GM12878 (cell line): ENCODE results near the gene WDFY4. TPM values are rescaled to one million over a fixed set of nuclear protein-coding genes. Genes with fewer than 3 reads are reported as not detected.

Source experiments
- ATAC-seq: fragments of 200-7000 bp; cut with Tn5 transposase; 3 replicates; pipeline ENCODE4 v1.9.1; 2020; ENCODE audit warnings: mild to moderate bottlenecking, moderate library complexity
- BruUV-seq: library from RNA; stranded (reverse); fragments of 400-500 nt; replicated peaks from 2 replicates; lab custom pipeline; 2021; lab: Mats Ljungman, UMichigan
- CTCF ChIA-PET: fragments of 300-600 bp; sonication (Branson Sonifier 250); formaldehyde crosslinking; extraction: SDS; loops from one replicate; lab custom pipeline; 2021; ENCODE audit warnings: inconsistent platforms; lab: Yijun Ruan, JAX
- POLR2A ChIA-PET: fragments of 350-600 bp; formaldehyde crosslinking; extraction: SDS; loops from one replicate; lab custom pipeline; 2021; ENCODE audit warnings: inconsistent platforms; lab: Charles Lee
- RAD21 ChIA-PET: fragments of 300-600 bp; sonication (Branson Sonifier 250); formaldehyde crosslinking; loops from one replicate; lab custom pipeline; 2023; ENCODE audit warnings: antibody characterized with exemption; ENCODE audit not compliant: unreplicated experiment; lab: Charles Lee
- SMC1A ChIA-PET: fragments of 300-600 bp; sonication (Branson Sonifier 250); formaldehyde crosslinking; loops from one replicate; lab custom pipeline; 2023; ENCODE audit not compliant: unreplicated experiment, uncharacterized antibody; lab: Charles Lee
- DNase-seq: peaks from one replicate; pipeline ENCODE4 v3.0.0-alpha.2; 2011; ENCODE audit warnings: low read depth, low spot score
- FAIRE-seq: peaks from 3 replicates; lab custom pipeline; 2011; peaks lifted over from hg19 to GRCh38; lab: Jason Lieb, UNC
- H2AFZ ChIP-seq: 2 replicates; pipeline ENCODE4 v1.6.0; 2011; ENCODE audit warnings: low read depth, low read length, control low read depth; ENCODE audit not compliant: control insufficient read depth
- H3K27ac ChIP-seq: 2 replicates; pipeline ENCODE4 v1.5.1; 2011; ENCODE audit warnings: control low read depth; ENCODE audit not compliant: control insufficient read depth, insufficient read depth
- H3K27me3 ChIP-seq, 2 experiments: replicated peaks in 1 of 2; 2 replicates each; pipeline versions ENCODE4 v1.6.0 to v1.6.1; 2011; ENCODE audit warnings: low read length in 1 of 2; ENCODE audit not compliant: control insufficient read depth in 2 of 2, insufficient read depth in 2 of 2
- H3K36me3 ChIP-seq, 2 experiments: 2 replicates each; pipeline ENCODE4 v1.5.1; 2011; ENCODE audit warnings: low read length in 1 of 2; ENCODE audit not compliant: control insufficient read depth in 2 of 2, insufficient read depth in 2 of 2
- H3K4me1 ChIP-seq: 2 replicates; pipeline ENCODE4 v1.6.1; 2011; ENCODE audit warnings: mild to moderate bottlenecking, low read length, moderate library complexity, mixed read lengths; ENCODE audit not compliant: control insufficient read depth, insufficient read depth
- H3K4me2 ChIP-seq: 2 replicates; pipeline ENCODE4 v1.6.0; 2011; ENCODE audit warnings: control low read depth; ENCODE audit not compliant: control insufficient read depth, insufficient read depth
- H3K4me3 ChIP-seq: fragments of 200-600 bp; sonication (generic); 2 replicates; pipeline ENCODE4 v1.5.1; 2016
- H3K79me2 ChIP-seq: 2 replicates; pipeline ENCODE4 v1.6.0; 2011; ENCODE audit warnings: low read length; ENCODE audit not compliant: control insufficient read depth, insufficient read depth
- H3K9ac ChIP-seq: 2 replicates; pipeline ENCODE4 v1.8.0; 2011; ENCODE audit warnings: low read length, control low read depth, mixed read lengths; ENCODE audit not compliant: control insufficient read depth, insufficient read depth
- H3K9me3 ChIP-seq: replicated peaks from 3 replicates; pipeline ENCODE4 v1.5.1; 2011; ENCODE audit warnings: mild to moderate bottlenecking, low read length; ENCODE audit not compliant: control insufficient read depth, insufficient read depth
- H4K20me1 ChIP-seq: 2 replicates; pipeline ENCODE4 v1.6.0; 2011; ENCODE audit not compliant: control insufficient read depth, insufficient read depth
- BMI1 ChIP-seq: fragments of 450-650 bp; IDR thresholded peaks from 2 replicates; pipeline ENCODE4 v1.6.1; 2016; ENCODE audit warnings: mild to moderate bottlenecking, moderate library complexity, borderline replicate concordance
- FOXM1 ChIP-seq: IDR thresholded peaks from 2 replicates; pipeline ENCODE4 v1.6.1; 2012; ENCODE audit warnings: low read depth, mild to moderate bottlenecking, inconsistent platforms, low read length, moderate library complexity
- MLLT1 ChIP-seq: fragments of 450-650 bp; IDR thresholded peaks from 2 replicates; pipeline ENCODE4 v1.6.1; 2016; ENCODE audit warnings: mild to moderate bottlenecking
- MYB ChIP-seq: fragments of 150-350 bp; IDR thresholded peaks from 2 replicates; pipeline ENCODE4 v1.6.1; 2014; ENCODE audit warnings: mild to moderate bottlenecking, low read depth, low read length, borderline replicate concordance
- NFYB ChIP-seq: IDR thresholded peaks from 2 replicates; pipeline ENCODE4 v1.6.1; 2011; ENCODE audit warnings: low read depth, mild to moderate bottlenecking, low read length, improper control_type of control experiment, moderate library complexity; ENCODE audit not compliant: insufficient read depth
- NR2C2 ChIP-seq: IDR thresholded peaks from 2 replicates; pipeline ENCODE4 v1.6.1; 2011; ENCODE audit warnings: borderline replicate concordance, low read depth; ENCODE audit not compliant: control insufficient read depth, insufficient read length
- NR2F1 ChIP-seq: fragments of 450-650 bp; conservative IDR thresholded peaks from 2 replicates; pipeline ENCODE4 v1.6.1; 2017; ENCODE audit warnings: mild to moderate bottlenecking
- PAX5 ChIP-seq: IDR thresholded peaks from 2 replicates; pipeline ENCODE4 v1.6.1; 2011; ENCODE audit warnings: low read depth, low read length, borderline replicate concordance
- SMARCA5 ChIP-seq: fragments of 450-650 bp; IDR thresholded peaks from 2 replicates; pipeline ENCODE4 v1.6.1; 2017; ENCODE audit warnings: mild to moderate bottlenecking
- SPI1 ChIP-seq: IDR thresholded peaks from 2 replicates; pipeline ENCODE4 v1.6.1; 2011; ENCODE audit warnings: low read depth, mild to moderate bottlenecking, low read length, moderate library complexity, borderline replicate concordance; ENCODE audit not compliant: insufficient read depth
- SREBF1 ChIP-seq: IDR thresholded peaks from 2 replicates; pipeline ENCODE4 v1.6.1; 2012; ENCODE audit warnings: mild to moderate bottlenecking, low read length
- STAT1 ChIP-seq: fragments of 450-650 bp; conservative IDR thresholded peaks from 2 replicates; pipeline ENCODE4 v1.6.1; 2014; ENCODE audit warnings: antibody characterized with exemption, mild to moderate bottlenecking
- SUZ12 ChIP-seq: fragments of 200-600 bp; sonication (generic); IDR thresholded peaks from one replicate; pipeline ENCODE4 v1.6.1; 2018; ENCODE audit warnings: antibody characterized with exemption, mild to moderate bottlenecking; ENCODE audit not compliant: unreplicated experiment
- TAF1 ChIP-seq: IDR thresholded peaks from 2 replicates; pipeline ENCODE4 v1.6.1; 2011; ENCODE audit warnings: mild to moderate bottlenecking, low read depth, low read length, borderline replicate concordance
- WGBS: methylation state at CpG from one replicate; pipeline ENCODE4 v1.1.6; 2016; ENCODE audit warnings: low lambda C conversion rate; ENCODE audit not compliant: insufficient replicate concordance, insufficient coverage; ENCODE audit errors: missing lambda C conversion rate; 5-methylcytosine and 5-hydroxymethylcytosine counted together
- in situ Hi-C: fragments of 300-500 bp; cut with MboI; formaldehyde crosslinking; loops from 9 replicates; pipeline ENCODE4 v1.14.3; 2018; ENCODE audit warnings: mixed read lengths
- intact Hi-C: fragments of 100-400 bp; cut with micrococcal nuclease; formaldehyde crosslinking; loops from one replicate; pipeline ENCODE4 v1.14.2; 2022; ENCODE audit not compliant: unreplicated experiment
- polyA plus RNA-seq, 11 experiments: library from polyadenylated mRNA; depleted of rRNA in 4 of 11; unstranded in 6 of 11; stranded (reverse) in 5 of 11; fragments of >200 nt; fragmentation: Nextera tagmentation in 4 of 11; fragmentation: Illumina TruSeq in 1 of 11; extraction: Ambion mirVana in 4 of 11; extraction: Trizol in 1 of 11; gene quantifications; 1 replicate in 1 of 11; 2 replicates in 10 of 11; pipeline versions ENCODE4 v1.2.1 to v1.2.3, GENCODE V29; 2011 to 2016; ENCODE audit warnings: inconsistent platforms in 2 of 11, missing spikeins in 2 of 11, low read depth in 1 of 11
- total RNA-seq, 4 experiments: library from RNA; depleted of rRNA in 3 of 4; stranded (reverse); fragments of >200 nt in 3 of 4; fragmentation: Illumina TruSeq in 1 of 4; extraction: Trizol in 1 of 4; gene quantifications; 2 replicates each; pipeline versions ENCODE4 v1.2.1 to v1.2.3, GENCODE V29; 2013 to 2021
- TF ChIP-seq, protein P1 (sequence below): fragments of 450-650 bp; formaldehyde crosslinking; IDR thresholded peaks from 2 replicates; pipeline ENCODE4 v1.5.0; 2022; ENCODE audit warnings: mild to moderate bottlenecking, missing genetic modification characterization

The WDFY4 gene
- total and polyA plus RNA-seq, 10 of the 15 experiments (the other 5 are each of a cell fraction or from before 2014, with no cell fraction given), result 13.5 to 132 (median 47.3) TPM

DNA sequence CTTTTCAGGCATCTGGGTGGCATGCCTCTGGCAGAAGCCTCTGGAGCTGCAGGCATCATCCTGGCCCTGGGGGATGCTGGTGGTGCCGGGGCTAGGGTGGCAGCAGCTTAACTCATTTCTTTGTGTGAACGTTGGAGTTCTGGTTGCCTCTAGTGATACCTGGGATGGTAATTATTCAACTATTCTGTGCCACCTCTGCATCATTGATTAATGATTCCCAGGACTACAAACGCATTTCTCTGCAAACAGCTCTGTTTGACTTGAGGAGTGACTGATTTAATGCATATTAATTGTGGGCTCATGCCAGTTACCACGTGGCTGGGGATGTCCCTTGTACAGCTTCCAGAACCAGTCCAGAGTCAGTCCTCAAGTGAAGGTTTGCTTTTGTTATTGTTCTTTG is 199.0 kb downstream of the WDFY4 start (continued):
- TF ChIP-seq SMARCA5 (no peak), MLLT1 (no peak), SREBF1 (no peak)
- TF ChIP-seq, all 136 proteins: peak for 0

DNA sequence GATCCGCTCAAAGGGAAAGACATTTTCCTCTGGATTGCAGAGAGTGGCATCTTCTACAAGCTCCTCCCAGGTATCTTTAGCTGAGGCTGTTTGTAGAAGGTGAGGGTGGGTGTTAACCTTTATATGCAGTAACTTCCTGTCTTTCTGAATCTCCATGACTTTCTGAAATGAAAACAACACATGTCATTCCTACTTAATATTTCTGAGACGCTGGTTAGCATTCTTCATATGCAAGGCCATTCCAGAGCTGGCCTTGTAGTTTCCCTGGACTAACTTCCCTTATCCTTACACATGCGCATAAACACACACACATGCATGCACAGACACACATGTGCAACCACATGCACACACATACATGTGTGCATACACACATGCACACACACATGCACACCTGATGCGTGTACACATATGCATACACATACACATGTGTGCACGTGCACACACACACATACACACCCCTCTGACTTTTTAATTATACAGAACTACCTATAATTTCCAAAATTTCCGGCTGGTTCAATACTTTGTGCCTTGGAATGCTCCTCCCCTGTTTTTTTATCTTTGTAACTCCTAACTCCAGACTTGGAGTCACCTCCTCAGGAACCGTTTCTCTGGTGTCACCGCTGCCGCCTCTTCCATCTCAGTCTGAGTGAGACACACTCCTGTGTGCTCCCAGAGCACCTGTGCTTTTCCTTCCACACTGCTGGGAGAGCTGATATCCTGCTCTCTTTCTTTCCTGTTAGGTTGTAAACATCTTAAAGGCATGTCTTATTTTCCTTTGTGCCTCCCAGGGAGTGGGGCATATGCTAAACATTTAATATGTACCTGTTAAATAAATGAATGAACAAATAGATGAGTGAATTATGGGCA is 199.7 kb downstream of the WDFY4 start:
- CTCF ChIA-PET, result interaction anchor here (0.8 kb wide), 1 partner anchor 572 kb away, joined by 3 read pairs; no protein-coding TSS in a partner anchor
- WGBS, result 92% methylated on average over 9 of the region's 9 CpGs
- no peaks in the 10 kb centered on the region; the same call in 1 of the 2 replicates for H3K4me1 ChIP-seq
- FAIRE-seq (no peak), ATAC-seq (no peak), DNase-seq (no peak)
- H3K79me2 ChIP-seq, result no peaks in the 10 kb centered on the region
- in situ Hi-C loops, result no loop called here
- POLR2A ChIA-PET, result no interaction called here
- H3K27ac ChIP-seq, result no peak overlapping the region
- no peaks in the 10 kb centered on the region; the same call in 2 of the 3 replicates for H3K9me3 ChIP-seq
- H2AFZ ChIP-seq, result no peak overlapping the region
- intact Hi-C loops, result no loop called here
- H3K4me3 ChIP-seq, result no peak overlapping the region
- H3K27me3 ChIP-seq, result no peaks in the 10 kb centered on the region
- no peaks in the 10 kb centered on the region for H4K20me1 ChIP-seq
- SMC1A ChIA-PET, result interaction anchor here (1.1 kb wide), 1 partner anchor 9 kb away, joined by 3 read pairs; no protein-coding TSS in a partner anchor
- no peak overlapping the region for H3K4me2 ChIP-seq
- RAD21 ChIA-PET, result no interaction called here
- H3K9ac ChIP-seq, result no peak overlapping the region
- peaks cover 2 to 7% of the 10 kb centered on the region in 2 experiments; a peak in 3 of 4 replicates for H3K36me3 ChIP-seq
- BruUV-seq, result no TSS peak
- no peak for TF ChIP-seq TAF1
- no peak for TF ChIP-seq BMI1
- TF ChIP-seq MYB, result no peak
- no peak for TF ChIP-seq NFYB
- TF ChIP-seq NR2C2, result no peak
- TF ChIP-seq SPI1, result no peak
- TF ChIP-seq NR2F1, result no peak
- no peak for TF ChIP-seq PAX5
- TF ChIP-seq, protein P1, sequence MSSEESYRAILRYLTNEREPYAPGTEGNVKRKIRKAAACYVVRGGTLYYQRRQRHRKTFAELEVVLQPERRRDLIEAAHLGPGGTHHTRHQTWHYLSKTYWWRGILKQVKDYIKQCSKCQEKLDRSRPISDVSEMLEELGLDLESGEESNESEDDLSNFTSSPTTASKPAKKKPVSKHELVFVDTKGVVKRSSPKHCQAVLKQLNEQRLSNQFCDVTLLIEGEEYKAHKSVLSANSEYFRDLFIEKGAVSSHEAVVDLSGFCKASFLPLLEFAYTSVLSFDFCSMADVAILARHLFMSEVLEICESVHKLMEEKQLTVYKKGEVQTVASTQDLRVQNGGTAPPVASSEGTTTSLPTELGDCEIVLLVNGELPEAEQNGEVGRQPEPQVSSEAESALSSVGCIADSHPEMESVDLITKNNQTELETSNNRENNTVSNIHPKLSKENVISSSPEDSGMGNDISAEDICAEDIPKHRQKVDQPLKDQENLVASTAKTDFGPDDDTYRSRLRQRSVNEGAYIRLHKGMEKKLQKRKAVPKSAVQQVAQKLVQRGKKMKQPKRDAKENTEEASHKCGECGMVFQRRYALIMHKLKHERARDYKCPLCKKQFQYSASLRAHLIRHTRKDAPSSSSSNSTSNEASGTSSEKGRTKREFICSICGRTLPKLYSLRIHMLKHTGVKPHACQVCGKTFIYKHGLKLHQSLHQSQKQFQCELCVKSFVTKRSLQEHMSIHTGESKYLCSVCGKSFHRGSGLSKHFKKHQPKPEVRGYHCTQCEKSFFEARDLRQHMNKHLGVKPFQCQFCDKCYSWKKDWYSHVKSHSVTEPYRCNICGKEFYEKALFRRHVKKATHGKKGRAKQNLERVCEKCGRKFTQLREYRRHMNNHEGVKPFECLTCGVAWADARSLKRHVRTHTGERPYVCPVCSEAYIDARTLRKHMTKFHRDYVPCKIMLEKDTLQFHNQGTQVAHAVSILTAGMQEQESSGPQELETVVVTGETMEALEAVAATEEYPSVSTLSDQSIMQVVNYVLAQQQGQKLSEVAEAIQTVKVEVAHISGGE (CRISPR knock-in tag), result no peak
- TF ChIP-seq SUZ12, result no peak
- no peak for TF ChIP-seq FOXM1
- no peak for TF ChIP-seq STAT1
